Spinal cord (tissue), 10 donors: ENCODE results near the gene OR8G5. TPM values are rescaled to one million over a fixed set of nuclear protein-coding genes. Genes with fewer than 3 reads are reported as not detected.

Experiments used
- DNase-seq, 6 donors: peaks; one replicate each; pipeline versions ENCODE4 v3.0.0 to v3.0.0-alpha.2; 2013 to 2015; ENCODE audit warnings: low spot score in 6 of 6, low read depth in 4 of 6
- H3K27ac ChIP-seq: one replicate; pipeline ENCODE4 v1.5.1; 2013; ENCODE audit warnings: low read depth, low read length, control low read depth
- H3K27me3 ChIP-seq: one replicate; pipeline ENCODE4 v1.6.1; 2013; ENCODE audit warnings: low read length; ENCODE audit not compliant: control insufficient read depth, insufficient read depth
- H3K36me3 ChIP-seq: one replicate; pipeline ENCODE4 v1.6.1; 2013; ENCODE audit warnings: low read length; ENCODE audit not compliant: control insufficient read depth, insufficient read depth
- H3K4me1 ChIP-seq: one replicate; pipeline ENCODE4 v1.6.1; 2013; ENCODE audit warnings: low read length; ENCODE audit not compliant: control insufficient read depth, insufficient read depth
- H3K4me3 ChIP-seq: one replicate; pipeline ENCODE4 v1.5.1; 2013; ENCODE audit warnings: low read depth, low read length, control low read depth
- H3K9me3 ChIP-seq: one replicate; pipeline ENCODE4 v1.6.1; 2013; ENCODE audit warnings: low read length; ENCODE audit not compliant: control insufficient read depth, insufficient read depth
- WGBS: methylation state at CpG from one replicate; pipeline ENCODE4 v1.1.5; 2013; ENCODE audit warnings: missing lambda C conversion rate; ENCODE audit not compliant: insufficient coverage; 5-methylcytosine and 5-hydroxymethylcytosine counted together
- polyA plus RNA-seq, 2 donors: library from polyadenylated mRNA; unstranded; fragments of 120-200 nt; gene quantifications; one replicate each; pipeline ENCODE4 v1.2.1, GENCODE V29; 2013; ENCODE audit not compliant: insufficient read length in 2 of 2
- total RNA-seq, 2 donors: library from RNA; depleted of rRNA in 1 of 2; stranded (reverse); fragments of 120-200 nt in 1 of 2; fragments of >200 nt in 1 of 2; gene quantifications; one replicate each; pipeline versions ENCODE4 v1.2.3 to v1.2.4, GENCODE V29; 2013 to 2014
- donor health status: healthy.

Gene OR8G5
- total and polyA plus RNA-seq, 4 donors: not detected

GRCh38 chr11:124311269-124311668, 55.1 kb downstream of the OR8G5 start:
- no peak overlapping the region for H3K4me3 ChIP-seq
- no peaks in the 10 kb centered on the region for H3K4me1 ChIP-seq
- no peaks in the 10 kb centered on the region for H3K36me3 ChIP-seq
- no peaks in the 10 kb centered on the region for H3K9me3 ChIP-seq
- DNase-seq: no peak
- WGBS: 67% methylated on average over 1 of the region's 5 CpGs
- no peak overlapping the region for H3K27ac ChIP-seq
- no peaks in the 10 kb centered on the region for H3K27me3 ChIP-seq

DNA sequence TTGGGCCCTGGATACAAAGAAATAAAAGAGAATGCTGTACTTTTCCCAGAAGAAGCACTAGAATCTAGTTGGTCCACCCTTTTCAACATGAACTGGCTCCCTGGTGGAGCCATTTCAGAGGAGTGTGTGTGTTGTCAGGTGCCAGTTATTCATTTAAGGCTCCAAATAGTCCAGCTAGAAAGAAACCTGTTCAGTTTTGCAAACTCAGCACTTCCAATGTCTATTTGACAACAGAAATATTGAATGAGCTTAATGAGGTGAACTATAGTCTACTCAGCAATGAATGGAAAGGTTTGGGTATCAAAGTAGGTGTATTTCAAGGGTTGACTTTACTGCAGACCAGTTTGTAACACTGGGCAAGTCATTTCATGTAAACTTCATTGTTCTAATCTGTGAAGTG, 55.5 kb downstream of the OR8G5 start:
- DNase-seq: no peak
- H3K4me3 ChIP-seq: no peak overlapping the region
- no peaks in the 10 kb centered on the region for H3K36me3 ChIP-seq
- no peaks in the 10 kb centered on the region for H3K27me3 ChIP-seq
- no peak overlapping the region for H3K27ac ChIP-seq
- no peaks in the 10 kb centered on the region for H3K9me3 ChIP-seq
- no peaks in the 10 kb centered on the region for H3K4me1 ChIP-seq

DNA sequence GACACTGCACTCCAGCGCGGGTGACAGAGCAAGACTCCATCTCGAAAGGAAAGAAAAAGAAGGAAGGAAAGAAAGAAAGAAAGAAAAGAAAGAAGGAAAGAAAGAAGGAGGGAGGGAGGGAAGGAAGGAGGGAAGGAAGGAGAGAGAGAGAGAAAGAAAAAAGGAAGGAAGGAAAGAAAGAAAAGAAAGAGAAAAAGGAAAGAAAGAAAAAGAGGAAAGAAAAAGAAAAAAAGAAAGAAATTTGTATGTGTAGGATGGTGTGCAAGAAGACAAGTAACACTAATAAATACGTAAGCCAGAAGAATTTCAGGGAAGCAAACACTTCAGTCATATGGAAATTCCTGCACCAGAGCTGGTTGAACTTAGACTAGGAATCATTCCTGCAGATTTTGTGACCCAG, 57.0 kb downstream of the OR8G5 start:
- no peaks in the 10 kb centered on the region for H3K36me3 ChIP-seq
- H3K4me3 ChIP-seq: no peak overlapping the region
- 93% methylated on average over 4 of the region's 4 CpGs for WGBS
- H3K27ac ChIP-seq: no peak overlapping the region
- DNase-seq: no peak
- no peaks in the 10 kb centered on the region for H3K9me3 ChIP-seq
- no peaks in the 10 kb centered on the region for H3K27me3 ChIP-seq
- no peaks in the 10 kb centered on the region for H3K4me1 ChIP-seq

GRCh38 chr11:124313849-124314248, 57.7 kb downstream of the OR8G5 start, which contains the start of gene OR8D1:
TSS of gene OR8D1 (minus strand) at chr11:124313949. CDS start at chr11:124310766, 3,183 bp downstream.
- DNase-seq: no peak
- no peak within 1 kb of the TSS for H3K27ac ChIP-seq
- H3K4me3 ChIP-seq: no peak within 1 kb of the TSS
- no CpG with 5 or more reads among the region's 2 CpGs for WGBS
- no peaks in the 10 kb centered on the region for H3K36me3 ChIP-seq
- no peaks in the 10 kb centered on the region for H3K27me3 ChIP-seq
- no peaks in the 10 kb centered on the region for H3K4me1 ChIP-seq
- no peaks in the 10 kb centered on the region for H3K9me3 ChIP-seq

- H3K27ac ChIP-seq: no peak overlapping the region
- no peak for DNase-seq
- H3K27me3 ChIP-seq: no peaks in the 10 kb centered on the region
- WGBS: 47% methylated on average over 2 of the region's 3 CpGs
- no peaks in the 10 kb centered on the region for H3K9me3 ChIP-seq
- no peak overlapping the region for H3K4me3 ChIP-seq
- H3K4me1 ChIP-seq: no peaks in the 10 kb centered on the region
- no peaks in the 10 kb centered on the region for H3K36me3 ChIP-seq
Observed at GRCh38 chr11:124315052-124315451, 58.9 kb downstream of the OR8G5 start.

Other genes with a start within 250 kb of the OR8G5 start
- gene OR10G4, start 243.4 kb upstream of the OR8G5 start, total RNA-seq: not detected
- gene OR10G4, start 243.4 kb upstream of the OR8G5 start, polyA plus RNA-seq: not detected
- not detected for gene OR10G9, start 233.4 kb upstream of the OR8G5 start, total RNA-seq
- not detected for gene OR10G9, start 233.4 kb upstream of the OR8G5 start, polyA plus RNA-seq
- not detected for gene OR10G8, start 229.6 kb upstream of the OR8G5 start, total RNA-seq
- not detected for gene OR10G8, start 229.6 kb upstream of the OR8G5 start, polyA plus RNA-seq
- not detected for gene OR10G7, start 215.1 kb upstream of the OR8G5 start, total RNA-seq
- not detected for gene OR10G7, start 215.1 kb upstream of the OR8G5 start, polyA plus RNA-seq
- 10 to 100 TPM; 22.8 to 50.4 TPM for gene VWA5A, start 140.9 kb upstream of the OR8G5 start, total RNA-seq
- gene VWA5A, start 140.9 kb upstream of the OR8G5 start, polyA plus RNA-seq: 10 to 100 TPM; 38.4 to 41.5 TPM
- not detected for gene OR10D3, start 73.0 kb upstream of the OR8G5 start, total RNA-seq
- not detected for gene OR10D3, start 73.0 kb upstream of the OR8G5 start, polyA plus RNA-seq
- gene OR8G1, start 15.3 kb upstream of the OR8G5 start, total RNA-seq: not detected
- gene OR8G1, start 15.3 kb upstream of the OR8G5 start, polyA plus RNA-seq: not detected
- not detected for gene OR8D1, start 57.6 kb downstream of the OR8G5 start, total RNA-seq
- not detected for gene OR8D1, start 57.6 kb downstream of the OR8G5 start, polyA plus RNA-seq
- gene OR8D2, start 63.8 kb downstream of the OR8G5 start, total RNA-seq: not detected
- gene OR8D2, start 63.8 kb downstream of the OR8G5 start, polyA plus RNA-seq: not detected
- gene OR8B2, start 128.1 kb downstream of the OR8G5 start, total RNA-seq: not detected
- gene OR8B2, start 128.1 kb downstream of the OR8G5 start, polyA plus RNA-seq: not detected
- not detected for gene OR8B3, start 142.6 kb downstream of the OR8G5 start, total RNA-seq
- not detected for gene OR8B3, start 142.6 kb downstream of the OR8G5 start, polyA plus RNA-seq
- not detected for gene OR8B4, start 168.5 kb downstream of the OR8G5 start, total RNA-seq
- gene OR8B4, start 168.5 kb downstream of the OR8G5 start, polyA plus RNA-seq: not detected
- gene OR8B8, start 189.3 kb downstream of the OR8G5 start, total RNA-seq: not detected
- gene OR8B8, start 189.3 kb downstream of the OR8G5 start, polyA plus RNA-seq: not detected